IMR-90 (cell line): ENCODE results near the gene FADS2. TPM values are rescaled to one million over a fixed set of nuclear protein-coding genes. Genes with fewer than 3 reads are reported as not detected.

Source experiments
- ATAC-seq: fragments of 200-7000 bp; cut with Tn5 transposase; 2 replicates; pipeline ENCODE4 v1.9.1; 2020; ENCODE audit warnings: low read depth, mild to moderate bottlenecking, moderate library complexity
- BruUV-seq: library from RNA; stranded (reverse); fragments of 400-500 nt; replicated peaks from 2 replicates; lab custom pipeline; 2021; lab: Mats Ljungman, UMichigan
- CTCF ChIA-PET: fragments of 300-600 bp; formaldehyde crosslinking; extraction: SDS; loops from one replicate; lab custom pipeline; 2021; ENCODE audit warnings: antibody characterized with exemption; lab: Yijun Ruan, JAX
- POLR2A ChIA-PET: fragments of 300-600 bp; sonication (Branson Sonifier 250); formaldehyde crosslinking; loops from one replicate; lab custom pipeline; 2022; ENCODE audit warnings: antibody characterized with exemption; ENCODE audit not compliant: unreplicated experiment; lab: Charles Lee
- DNase-seq: peaks from one replicate; pipeline ENCODE4 v3.0.0; 2013
- H2AFZ ChIP-seq: replicated peaks from 2 replicates; pipeline ENCODE3; 2013; ENCODE audit warnings: low read length, mild to moderate bottlenecking; ENCODE audit not compliant: poor library complexity
- H2AK5ac ChIP-seq: 2 replicates; pipeline ENCODE4 v1.6.1; 2013; ENCODE audit warnings: low read depth, low read length, inconsistent platforms
- H2AK9ac ChIP-seq: replicated peaks from 2 replicates; pipeline ENCODE3; 2013; ENCODE audit warnings: mild to moderate bottlenecking, low read depth, low read length, moderate library complexity; ENCODE audit not compliant: poor library complexity
- H2BK120ac ChIP-seq: 2 replicates; pipeline ENCODE4 v1.6.1; 2013; ENCODE audit warnings: low read depth, low read length, inconsistent platforms
- H2BK15ac ChIP-seq: 3 replicates; pipeline ENCODE4 v1.6.1; 2013; ENCODE audit warnings: low read depth, low read length, inconsistent platforms
- H2BK20ac ChIP-seq: 2 replicates; pipeline ENCODE4 v1.6.1; 2013; ENCODE audit warnings: low read depth, mild to moderate bottlenecking, inconsistent platforms, low read length, moderate library complexity
- H2BK5ac ChIP-seq: 2 replicates; pipeline ENCODE4 v1.6.1; 2013; ENCODE audit warnings: mild to moderate bottlenecking, low read depth, low read length, inconsistent platforms; ENCODE audit not compliant: poor library complexity, severe bottlenecking
- H3K14ac ChIP-seq: replicated peaks from 2 replicates; pipeline ENCODE4 v1.6.1; 2013; ENCODE audit warnings: low read depth, low read length, inconsistent platforms
- H3K18ac ChIP-seq: 2 replicates; pipeline ENCODE4 v1.6.1; 2013; ENCODE audit warnings: low read depth, low read length, control low read depth
- H3K23ac ChIP-seq: 2 replicates; pipeline ENCODE4 v1.6.1; 2013; ENCODE audit warnings: low read depth, low read length, inconsistent platforms
- H3K27ac ChIP-seq: 2 replicates; pipeline ENCODE4 v1.5.1; 2013; ENCODE audit warnings: mild to moderate bottlenecking, control low read depth, low read length; ENCODE audit not compliant: insufficient read depth
- H3K27me3 ChIP-seq: 2 replicates; pipeline ENCODE4 v1.6.1; 2013; ENCODE audit warnings: low read length; ENCODE audit not compliant: control insufficient read depth, insufficient read depth
- H3K36me3 ChIP-seq: 2 replicates; pipeline ENCODE4 v1.6.1; 2013; ENCODE audit warnings: low read length, mixed read lengths; ENCODE audit not compliant: control insufficient read depth, insufficient read depth
- H3K4ac ChIP-seq: 2 replicates; pipeline ENCODE4 v1.6.1; 2013; ENCODE audit warnings: low read depth, low read length, inconsistent platforms
- H3K4me1 ChIP-seq: 2 replicates; pipeline ENCODE4 v1.6.1; 2013; ENCODE audit warnings: low read length, mixed read lengths; ENCODE audit not compliant: control insufficient read depth, insufficient read depth
- H3K4me2 ChIP-seq: 2 replicates; pipeline ENCODE4 v1.6.1; 2013; ENCODE audit warnings: low read depth, mild to moderate bottlenecking, control low read depth, low read length, moderate library complexity
- H3K4me3 ChIP-seq: 2 replicates; pipeline ENCODE4 v1.5.1; 2013; ENCODE audit warnings: low read depth, mild to moderate bottlenecking, control low read depth, low read length, moderate library complexity; ENCODE audit not compliant: insufficient read depth
- H3K56ac ChIP-seq: 2 replicates; pipeline ENCODE4 v1.6.1; 2013; ENCODE audit warnings: low read length, inconsistent platforms; ENCODE audit not compliant: insufficient read depth; ENCODE audit errors: extremely low read depth
- H3K79me1 ChIP-seq, 2 experiments: 2 replicates each; pipeline ENCODE4 v1.6.1; 2013; ENCODE audit warnings: low read length in 2 of 2, inconsistent platforms in 1 of 2, low read depth in 1 of 2
- H3K9ac ChIP-seq: 2 replicates; pipeline ENCODE4 v1.6.1; 2013; ENCODE audit warnings: low read depth, low read length, control low read depth
- H3K9me1 ChIP-seq: 2 replicates; pipeline ENCODE4 v1.6.1; 2013; ENCODE audit warnings: low read length, inconsistent platforms; ENCODE audit not compliant: insufficient read depth
- H3K9me3 ChIP-seq: 2 replicates; pipeline ENCODE4 v1.6.1; 2013; ENCODE audit warnings: low read length; ENCODE audit not compliant: control insufficient read depth, insufficient read depth
- H4K20me1 ChIP-seq: 2 replicates; pipeline ENCODE4 v1.6.1; 2013; ENCODE audit warnings: low read length, inconsistent platforms; ENCODE audit not compliant: insufficient read depth
- H4K5ac ChIP-seq: 2 replicates; pipeline ENCODE4 v1.6.1; 2013; ENCODE audit warnings: mild to moderate bottlenecking, low read depth, low read length, control low read depth
- H4K8ac ChIP-seq, 2 experiments: 2 replicates each; pipeline ENCODE4 v1.6.1; 2013; ENCODE audit warnings: low read depth in 2 of 2, low read length in 2 of 2, control low read depth in 1 of 2, inconsistent platforms in 1 of 2
- H4K91ac ChIP-seq: 2 replicates; pipeline ENCODE4 v1.6.1; 2013; ENCODE audit warnings: low read depth, low read length, inconsistent platforms; ENCODE audit not compliant: insufficient read depth
- CTCF ChIP-seq: conservative IDR thresholded peaks from 2 replicates; pipeline ENCODE4 v1.5.1; 2012; ENCODE audit warnings: mild to moderate bottlenecking, low read depth, low read length, improper control_type of control experiment
- WGBS, 2 experiments: methylation state at CpG; one replicate each; pipeline versions ENCODE4 v1.1.5 to v1.1.7; 2013; ENCODE audit warnings: missing lambda C conversion rate in 2 of 2; ENCODE audit not compliant: insufficient read length in 1 of 2; ENCODE audit errors: extremely low coverage in 2 of 2; 5-methylcytosine and 5-hydroxymethylcytosine counted together
- dilution Hi-C: fragments of 300-500 bp; cut with HindIII; formaldehyde crosslinking; loops from one replicate; pipeline ENCODE4 v1.14.3; 2018; ENCODE audit warnings: low sequenced_read_pairs; ENCODE audit not compliant: unreplicated experiment
- in situ Hi-C: fragments of 300-500 bp; cut with MboI; formaldehyde crosslinking; loops from 3 replicates; pipeline ENCODE4 v1.14.3; 2019; ENCODE audit warnings: low sequenced_read_pairs, inconsistent platforms, mixed read lengths
- intact Hi-C: fragments of 100-400 bp; cut with micrococcal nuclease; formaldehyde crosslinking; loops from 2 replicates; pipeline ENCODE4 v1.10.0; 2022
- polyA plus RNA-seq, 3 experiments: library from polyadenylated mRNA; depleted of rRNA; stranded (reverse); fragments of >200 nt; gene quantifications; 2 replicates each; pipeline ENCODE4 v1.2.3, GENCODE V29; 2012; ENCODE audit warnings: low replicate concordance in 1 of 3
- total RNA-seq: library from RNA; depleted of rRNA; stranded (reverse); fragments of >200 nt; gene quantifications from 2 replicates; pipeline ENCODE4 v1.2.3, GENCODE V29; 2012

The FADS2 gene
- total and polyA plus RNA-seq, 2 of the 4 experiments (the other 2 are of a cell fraction): 33.3 to 88.4 TPM

- peaks cover 11% of the 10 kb centered on the region; the same call in 1 of the 2 replicates for H4K20me1 ChIP-seq
- H2BK120ac ChIP-seq: no peak overlapping the region
- H3K18ac ChIP-seq: no peak overlapping the region
- ChIA-PET CTCF (no interaction called here), POLR2A (no interaction called here)
- H3K36me3 ChIP-seq: peaks cover 25% of the 10 kb centered on the region
- no peak for DNase-seq
- no peak overlapping the region for H2AK5ac ChIP-seq
- no peak overlapping the region for H2AK9ac ChIP-seq
- peaks cover 1% of the 10 kb centered on the region for H3K4me1 ChIP-seq
- H2BK15ac ChIP-seq: no peak overlapping the region
- no peak overlapping the region for H3K4me2 ChIP-seq
- H3K79me1 ChIP-seq: peaks cover 10 to 42% of the 10 kb centered on the region in 2 experiments
- in situ Hi-C loops (no loop called here), dilution Hi-C loops (no loop called here), intact Hi-C loops (no loop called here)
- H3K27me3 ChIP-seq: no peaks in the 10 kb centered on the region
- H3K9me1 ChIP-seq: peaks cover 18% of the 10 kb centered on the region
- H3K56ac ChIP-seq: no peak overlapping the region
- H4K8ac ChIP-seq: no peak overlapping the region
- H2AFZ ChIP-seq: no peak overlapping the region
- H3K23ac ChIP-seq: no peak overlapping the region
- H4K5ac ChIP-seq: no peak overlapping the region
- H2BK5ac ChIP-seq: no peak overlapping the region
- no peak for TF ChIP-seq CTCF
- no peak overlapping the region for H3K14ac ChIP-seq
- no TSS peak for BruUV-seq
- H2BK20ac ChIP-seq: no peak overlapping the region
- no peak overlapping the region for H3K27ac ChIP-seq
- WGBS, 2 experiments: 82% methylated on average over 7 of the region's 11 CpGs; no CpG with 5 or more reads in 1 of the 2 experiments
- H3K4me3 ChIP-seq: no peak overlapping the region
- no peak for ATAC-seq
- no peak overlapping the region for H3K9ac ChIP-seq
- no peaks in the 10 kb centered on the region for H3K9me3 ChIP-seq
- H3K4ac ChIP-seq: no peak overlapping the region
- H4K91ac ChIP-seq: no peak overlapping the region
These were observed 51.9 kb downstream of the FADS2 start for GRCh38 chr11:61880031-61880430.
